ENCODE measurements around the gene SSMEM1.
A peak's percentile ranks its signal among the peaks of the same experiment; 100 is the strongest.
"Not testable (repeated sequence)": the region's sequence is repeated elsewhere in the genome, so short reads cannot be mapped to it uniquely, and the experiment has no call there.

The SSMEM1 gene

GRCh38 chr7:130216025-130216424 is 8.4 kb downstream of the SSMEM1 start:
- DNase-seq, result no peak

GRCh38 chr7:130216750-130217149 is 9.1 kb downstream of the SSMEM1 start:
- DNase-seq, result no peak

DNA sequence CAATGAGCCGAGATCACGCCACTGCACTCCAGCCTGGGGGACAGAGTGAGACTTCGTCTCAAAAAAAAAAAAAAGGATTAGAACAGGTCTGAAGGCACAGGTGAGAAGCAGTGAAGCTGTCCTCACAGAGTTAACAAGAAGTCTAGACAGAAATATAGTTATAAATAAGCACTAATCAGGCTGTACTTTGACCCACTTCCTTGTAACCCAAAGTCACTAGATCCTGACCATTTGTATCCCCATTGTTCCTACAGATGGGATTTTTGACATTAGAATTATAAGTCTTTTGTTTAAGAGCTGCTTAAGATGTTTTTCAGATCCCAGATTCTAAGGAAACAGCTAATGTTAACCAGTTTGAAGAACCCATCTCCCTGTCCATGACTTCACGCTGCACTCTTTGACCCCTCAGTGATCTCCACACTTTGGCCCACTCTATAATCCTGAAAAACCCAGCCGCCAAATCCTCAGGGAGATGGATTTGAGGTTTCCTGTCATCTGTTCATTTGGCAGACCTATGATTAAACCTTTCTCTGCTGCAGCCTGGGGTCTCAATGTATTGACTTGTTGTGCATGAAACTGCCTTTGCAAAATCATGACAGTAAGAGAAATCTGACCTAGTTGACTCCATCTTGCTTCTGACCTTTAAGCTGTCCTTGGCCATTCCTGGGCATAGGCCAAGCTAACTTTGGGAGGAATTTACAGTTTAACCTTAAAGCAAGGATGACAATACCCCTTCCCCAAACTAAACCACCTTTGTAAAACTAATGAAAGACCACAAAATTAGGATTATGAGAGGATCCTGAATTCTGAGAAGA is 11.4 kb downstream of the SSMEM1 start:
- DNase-seq, result no peak

DNA sequence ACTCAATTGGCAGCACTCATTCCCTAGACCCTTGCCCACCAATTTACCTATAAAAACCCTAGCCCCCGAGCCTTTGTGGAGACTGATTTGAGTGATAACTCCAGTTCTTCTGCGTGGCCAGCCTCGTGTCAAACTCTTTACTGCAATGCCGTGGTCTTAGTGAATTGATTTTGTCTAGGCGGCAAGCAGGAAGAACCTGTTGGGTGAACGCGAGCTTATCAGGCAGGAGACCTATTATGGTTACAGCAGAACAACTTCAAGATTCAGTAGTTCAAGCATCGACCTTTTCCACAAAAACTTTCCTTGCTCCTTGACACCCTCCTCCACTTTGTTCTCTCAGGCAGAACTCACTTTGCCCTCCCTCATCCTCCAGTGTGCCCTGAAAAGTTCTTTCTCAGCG is 12.2 kb downstream of the SSMEM1 start:
- DNase-seq, result no peak

DNA sequence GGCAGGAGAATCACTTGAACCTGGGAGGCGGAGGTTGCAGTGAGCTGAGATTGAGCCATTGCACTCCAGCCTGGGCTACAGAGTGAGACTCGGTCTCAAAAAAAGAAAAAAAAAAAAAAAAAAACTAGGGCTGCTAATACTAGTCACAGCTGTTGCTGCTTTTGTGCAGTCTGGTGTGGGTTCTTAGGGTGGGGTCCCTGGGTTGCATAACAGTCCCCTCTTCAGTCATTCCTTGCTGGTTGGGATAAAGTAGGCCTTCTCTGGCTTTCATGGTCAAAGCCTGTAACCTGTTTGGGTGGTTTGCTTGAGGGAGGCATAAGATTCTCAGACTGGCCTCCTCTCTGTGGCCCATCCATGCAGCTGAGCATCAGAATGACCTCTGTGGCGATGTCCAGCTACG is 14.1 kb downstream of the SSMEM1 start:
- DNase-seq, result no peak

- DNase-seq, result no peak
These were observed 16.0 kb downstream of the SSMEM1 start for GRCh38 chr7:130223646-130224045.

DNA sequence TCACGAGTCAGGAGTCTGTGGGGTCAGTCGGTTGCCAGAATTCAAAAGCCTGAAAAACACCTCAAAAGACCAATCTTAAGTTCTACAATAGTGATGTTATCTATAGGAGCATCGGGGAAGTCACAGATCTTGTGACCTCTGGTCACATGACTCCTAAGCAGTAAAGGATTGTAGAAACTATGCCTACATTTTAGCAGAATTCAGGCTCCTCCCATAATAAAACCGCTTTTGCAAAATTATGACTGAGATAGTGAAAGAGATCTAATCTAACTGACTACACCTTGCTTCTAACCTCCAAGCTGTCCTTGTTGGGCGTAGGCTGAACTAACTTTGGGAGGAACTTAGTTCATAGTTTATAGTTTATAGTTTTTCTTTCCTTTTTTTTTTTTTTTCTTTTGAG is 16.6 kb downstream of the SSMEM1 start:
- no peak for DNase-seq

GRCh38 chr7:130224923-130225322 is 17.3 kb downstream of the SSMEM1 start:
- not testable (repeated sequence) for DNase-seq

DNA sequence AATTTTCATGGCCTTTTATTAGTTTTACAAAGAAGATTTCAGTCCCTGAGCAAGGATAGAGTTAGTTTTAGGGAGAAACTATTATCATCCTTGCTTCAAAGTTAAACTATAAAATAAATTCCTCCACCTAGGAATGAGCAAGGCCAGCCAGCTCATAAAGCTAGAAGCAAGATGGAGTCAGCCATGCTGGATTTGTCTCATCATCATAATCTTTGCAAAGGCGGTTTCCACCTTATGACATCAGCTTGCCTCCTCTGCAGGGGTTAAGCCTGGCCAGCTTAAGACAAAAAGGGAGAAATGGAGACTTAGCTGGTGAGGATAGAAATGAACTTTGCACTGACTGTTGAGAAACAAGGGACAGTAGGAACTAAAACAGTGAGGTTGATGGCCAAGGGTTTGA is 18.7 kb downstream of the SSMEM1 start:
- DNase-seq, result no peak

GRCh38 chr7:130227883-130228575 is 20.4 kb downstream of the SSMEM1 start:
- DNase-seq, result no peak

DNA sequence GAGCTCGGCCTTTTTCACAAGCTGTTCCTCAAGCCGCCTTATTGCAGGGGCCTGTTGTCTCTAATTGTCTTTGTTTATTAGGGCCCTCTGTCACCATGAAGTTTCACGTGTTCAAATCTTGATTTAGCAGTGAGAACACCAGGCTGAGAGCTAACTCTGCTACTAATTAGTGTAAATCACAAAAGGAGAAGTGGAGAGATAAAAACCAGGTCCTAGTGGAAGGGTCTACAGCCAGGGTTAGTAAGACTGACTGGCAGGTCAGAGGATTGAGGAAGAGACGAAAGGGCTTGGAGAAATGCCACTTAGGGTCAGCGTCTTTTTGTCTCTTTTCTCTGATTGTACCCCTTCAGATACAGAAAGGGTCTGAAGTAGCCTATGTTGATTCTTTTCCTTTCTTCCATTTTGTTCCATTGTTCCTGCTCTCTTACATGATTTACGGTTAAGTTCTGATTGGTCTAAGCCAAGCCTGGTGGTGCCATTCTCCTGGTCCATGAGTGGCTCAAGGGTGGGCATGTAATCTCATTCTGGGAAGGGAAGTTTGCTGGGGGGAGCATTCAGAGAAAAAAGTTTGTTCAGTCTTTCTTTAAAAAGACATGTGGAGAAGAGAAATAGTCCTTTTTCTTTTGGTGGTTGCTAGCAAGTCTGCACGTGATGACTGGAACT is 21.3 kb downstream of the SSMEM1 start:
- DNase-seq, result no peak

GRCh38 chr7:130229981-130230380 is 22.3 kb downstream of the SSMEM1 start:
- not testable (repeated sequence) for DNase-seq

DNA sequence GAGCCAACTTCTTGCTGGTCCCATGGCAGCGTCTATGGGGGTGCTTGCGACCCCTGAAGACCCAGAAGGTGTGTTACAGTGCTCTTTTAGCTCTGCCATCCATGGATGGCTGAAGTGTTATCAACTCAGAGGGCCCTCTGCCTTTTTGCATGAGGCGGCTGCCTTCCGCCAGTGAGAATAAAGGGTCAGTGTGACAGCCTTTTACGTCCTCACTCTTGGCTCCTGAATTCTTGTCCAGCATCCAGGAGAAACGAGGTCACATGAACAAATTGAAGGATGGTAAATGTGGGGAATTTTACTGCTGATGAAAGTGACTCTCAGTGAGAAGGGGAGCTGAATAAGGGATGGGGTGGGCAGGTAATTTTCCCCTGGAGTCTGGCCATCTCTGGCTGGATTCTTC is 24.1 kb downstream of the SSMEM1 start:
- no peak for DNase-seq

DNA sequence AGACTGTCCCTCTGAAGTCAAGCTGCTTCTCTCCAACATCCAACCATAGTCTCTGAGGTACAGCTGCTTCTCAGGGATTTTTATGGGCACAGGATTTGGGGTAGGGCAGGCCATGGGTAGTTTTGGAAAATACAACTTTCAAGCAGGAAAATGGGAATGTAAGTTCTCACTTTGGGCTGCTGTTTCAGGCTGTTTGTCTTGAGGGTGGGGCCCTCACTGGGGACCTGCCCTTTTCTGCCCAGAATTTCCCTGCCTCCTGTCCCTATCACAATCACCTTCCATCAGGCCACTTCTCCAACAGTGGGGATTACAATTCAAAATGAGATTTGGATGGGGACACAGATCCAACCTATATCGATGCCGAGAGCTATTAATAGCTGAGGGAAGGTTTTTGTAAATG is 24.5 kb downstream of the SSMEM1 start:
- DNase-seq, result no peak

- no peak for DNase-seq
These were observed 26.4 kb downstream of the SSMEM1 start for GRCh38 chr7:130234078-130234477.

GRCh38 chr7:130236361-130236760 is 28.7 kb downstream of the SSMEM1 start:
- DNase-seq, result not testable (repeated sequence)

GRCh38 chr7:130240240-130240639 is 32.6 kb downstream of the SSMEM1 start:
- no peak for DNase-seq

DNA sequence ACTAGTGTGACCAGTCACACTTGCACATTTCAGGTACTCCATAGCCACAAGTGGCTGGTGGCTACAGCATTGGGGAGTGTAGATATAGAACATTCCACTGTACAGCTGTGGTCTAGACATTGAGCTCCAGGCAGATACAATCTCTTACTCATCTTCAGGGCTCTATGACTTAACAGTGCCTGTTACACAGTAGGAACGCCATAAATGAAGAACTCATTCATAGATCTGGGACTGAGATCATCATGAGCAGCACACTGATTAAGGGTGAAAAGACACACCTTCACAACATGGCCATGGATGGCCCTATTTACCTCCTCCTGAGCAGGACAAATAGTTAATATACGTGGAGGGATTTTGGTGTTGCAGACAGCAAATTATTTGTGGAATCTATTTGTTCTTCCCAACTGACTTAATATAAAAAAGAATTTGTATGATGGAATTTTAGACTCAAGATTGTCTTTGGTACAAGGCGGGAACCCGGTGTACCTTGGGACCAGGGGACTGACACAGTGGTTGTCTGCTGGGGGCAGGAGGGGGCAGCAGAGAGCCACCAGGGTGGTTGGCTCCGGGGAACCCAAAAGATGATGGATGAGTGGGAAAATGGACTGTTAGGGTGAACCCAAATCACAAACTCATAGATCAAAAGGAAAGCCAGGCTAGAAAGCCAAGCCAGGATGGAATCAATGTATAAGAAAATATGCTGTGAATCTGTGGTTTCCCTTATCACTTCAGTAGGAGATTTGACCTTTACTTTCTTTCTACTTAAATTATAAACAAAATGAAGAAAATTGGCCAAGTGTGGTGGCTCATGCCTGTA is 34.7 kb downstream of the SSMEM1 start:
- DNase-seq, result peak; percentile 31

DNA sequence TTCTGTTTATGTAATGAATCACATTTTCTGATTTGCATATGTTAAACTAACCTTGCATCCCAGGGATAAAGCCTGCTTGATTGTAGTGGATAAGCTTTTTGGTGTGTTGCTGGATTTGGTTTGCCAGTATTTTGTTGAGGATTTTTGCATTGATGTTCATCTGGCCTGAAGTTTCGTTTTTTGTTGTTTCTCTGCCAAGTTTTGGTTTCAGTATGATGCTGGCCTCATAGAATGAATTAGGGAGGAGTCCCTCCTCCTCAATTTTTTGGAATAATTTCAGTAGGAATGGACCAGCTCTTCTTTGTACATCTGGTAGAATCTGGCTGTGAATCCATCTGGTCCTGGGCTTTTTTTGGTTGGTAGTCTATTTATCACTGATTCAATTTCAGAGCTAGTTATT is 35.8 kb downstream of the SSMEM1 start:
- DNase-seq, result not testable (repeated sequence)

DNA sequence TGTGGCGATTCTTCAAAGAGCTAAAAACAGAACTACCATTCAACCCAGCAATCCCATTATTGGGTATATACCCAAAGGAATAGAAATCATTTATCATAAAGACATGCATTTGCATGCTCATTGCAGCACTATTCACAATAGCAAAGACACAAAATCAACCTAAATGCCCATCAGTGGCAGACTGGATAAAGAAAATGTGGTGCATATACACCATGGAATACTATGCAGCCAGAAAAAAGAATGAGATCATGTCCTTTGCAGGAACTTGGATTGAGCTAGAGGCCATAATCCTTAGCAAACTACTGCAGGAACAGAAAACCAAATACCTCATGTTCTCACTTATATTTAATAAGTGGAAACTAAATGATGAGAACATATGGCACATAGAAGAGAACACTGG is 38.8 kb downstream of the SSMEM1 start:
- DNase-seq, result not testable (repeated sequence)

DNA sequence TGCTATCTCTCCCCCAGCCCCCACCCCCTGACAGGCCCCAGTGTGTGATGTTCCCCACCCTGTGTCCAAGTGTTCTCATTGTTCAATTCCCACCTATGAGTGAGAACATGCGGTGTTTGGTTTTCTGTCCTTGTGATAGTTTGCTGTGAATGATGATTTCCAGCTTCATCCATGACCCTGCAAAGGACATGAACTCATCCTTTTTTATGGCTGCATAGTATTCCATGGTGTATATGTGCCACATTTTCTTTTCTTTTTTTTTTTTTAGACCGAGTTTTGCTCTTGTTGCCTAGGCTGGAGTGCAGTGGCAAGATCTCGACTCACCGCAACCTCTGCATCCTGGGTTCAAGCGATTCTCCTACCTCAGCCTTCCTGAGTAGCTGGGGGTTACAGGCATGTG is 41.2 kb downstream of the SSMEM1 start:
- not testable (repeated sequence) for DNase-seq

DNA sequence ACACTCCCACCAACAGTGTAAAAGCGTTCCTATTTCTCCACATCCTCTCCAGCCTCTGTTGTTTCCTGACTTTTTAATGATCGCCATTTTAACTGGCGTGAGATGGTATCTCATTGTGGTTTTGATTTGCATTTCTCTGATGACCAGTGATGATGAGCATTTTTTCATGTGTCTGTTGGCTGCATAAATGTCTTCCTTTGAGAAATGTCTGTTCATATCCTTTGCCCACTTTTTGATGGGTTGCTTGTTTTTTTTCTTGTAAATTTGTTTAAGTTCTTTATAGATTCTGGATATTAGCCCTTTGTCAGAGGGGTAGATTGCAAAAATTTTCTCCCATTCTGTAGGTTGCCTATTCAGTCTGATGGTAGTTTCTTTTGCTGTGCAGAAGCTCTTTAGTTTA is 42.0 kb downstream of the SSMEM1 start:
- not testable (repeated sequence) for DNase-seq

GRCh38 chr7:130254555-130254954 is 46.9 kb downstream of the SSMEM1 start:
- DNase-seq, result no peak
